GM15510 (cell line): ENCODE results near the gene PCGF3.

ENCODE experiments used
- POLR2A ChIP-seq: IDR thresholded peaks from 3 replicates; pipeline ENCODE4 v1.6.1; 2011; ENCODE audit warnings: borderline replicate concordance; ENCODE audit not compliant: insufficient read length; ENCODE audit errors: extremely low read depth

PCGF3 gene, protein sequence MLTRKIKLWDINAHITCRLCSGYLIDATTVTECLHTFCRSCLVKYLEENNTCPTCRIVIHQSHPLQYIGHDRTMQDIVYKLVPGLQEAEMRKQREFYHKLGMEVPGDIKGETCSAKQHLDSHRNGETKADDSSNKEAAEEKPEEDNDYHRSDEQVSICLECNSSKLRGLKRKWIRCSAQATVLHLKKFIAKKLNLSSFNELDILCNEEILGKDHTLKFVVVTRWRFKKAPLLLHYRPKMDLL

DNA sequence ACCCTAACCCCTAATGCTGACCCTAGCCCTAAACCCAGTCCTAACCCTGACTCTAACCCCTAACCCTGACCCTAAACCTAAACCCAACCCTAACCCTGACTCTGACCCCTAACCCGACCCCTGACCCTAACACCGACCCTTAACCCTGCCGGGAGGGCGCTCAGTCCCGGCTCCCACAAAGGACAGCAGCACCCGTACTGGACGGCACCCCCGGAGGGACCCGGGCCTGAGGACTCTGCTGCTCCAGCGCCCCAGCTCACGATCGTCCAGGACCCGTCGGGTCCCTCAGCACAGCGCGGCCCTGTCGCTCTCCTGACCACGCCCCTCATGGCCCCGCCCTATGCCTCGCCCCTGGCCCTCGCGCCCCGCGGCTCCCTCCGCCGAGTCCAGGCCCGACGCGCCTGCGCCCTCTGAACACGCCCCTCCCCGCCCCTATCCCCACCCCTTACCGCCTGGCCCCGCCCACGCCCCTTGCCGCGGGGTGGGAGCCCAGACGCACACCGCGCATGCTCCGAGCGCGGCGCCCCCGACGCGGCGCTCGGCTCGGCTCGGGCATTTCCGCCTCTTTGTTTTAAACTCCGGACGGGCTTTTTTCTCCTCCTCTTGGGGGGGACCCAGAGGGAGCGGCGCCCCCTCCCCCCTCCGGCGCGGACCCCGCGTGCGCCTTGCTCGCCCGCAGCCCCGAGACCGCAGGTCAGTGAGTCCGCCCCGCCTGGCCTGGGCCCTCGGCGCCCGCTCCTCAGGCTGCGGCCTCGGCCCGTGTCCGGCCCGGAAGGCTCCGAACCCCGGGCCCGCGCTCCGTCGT lies at the start of gene PCGF3:
PCGF3 (plus strand) TSS at position 555 of the 805 bp plus-strand sequence. CDS start 27,849 bp downstream, outside the sequence.
- peak; percentile 59 for TF ChIP-seq POLR2A

DNA sequence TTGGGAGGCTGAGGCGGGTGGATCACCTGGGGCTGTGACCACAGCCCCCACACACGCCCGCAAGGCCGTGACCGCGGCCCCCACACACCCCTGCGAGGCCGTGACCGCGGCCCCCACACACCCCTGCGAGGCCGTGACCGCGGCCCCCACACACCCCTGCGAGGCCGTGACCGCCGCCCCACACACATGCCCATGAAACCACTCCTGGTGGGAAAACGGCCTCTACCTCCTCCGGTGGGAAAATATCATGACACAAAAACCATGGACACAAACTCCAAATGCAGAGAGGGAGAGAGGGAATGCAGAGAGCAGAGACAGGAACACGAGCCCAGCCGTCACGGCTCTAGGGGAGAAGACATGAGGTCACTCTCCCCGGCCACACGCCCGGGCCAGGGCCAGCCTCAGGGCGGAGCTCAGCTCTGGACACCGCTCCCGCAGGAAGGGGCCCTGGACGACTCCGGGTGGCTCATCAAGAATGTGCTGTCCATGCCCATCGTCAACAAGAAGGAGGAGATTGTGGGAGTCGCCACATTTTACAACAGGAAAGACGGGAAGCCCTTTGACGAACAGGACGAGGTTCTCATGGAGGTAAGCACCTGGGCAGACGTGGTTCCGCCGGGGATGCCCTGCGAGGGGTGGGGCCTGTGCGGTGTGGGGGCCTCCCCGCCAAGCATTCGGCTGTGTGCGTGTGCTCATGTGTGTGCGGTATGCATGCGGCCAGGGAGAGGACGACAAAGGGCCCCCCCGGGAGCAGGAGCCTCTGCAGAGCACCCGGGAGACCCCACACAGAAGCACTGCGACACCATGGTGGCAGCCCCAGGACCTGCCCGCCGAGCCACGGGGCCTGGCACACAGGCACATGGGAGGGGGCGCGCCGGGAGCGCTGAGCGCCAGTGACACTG lies 48.9 kb upstream of the PCGF3 start:
- no peak for TF ChIP-seq POLR2A

DNA sequence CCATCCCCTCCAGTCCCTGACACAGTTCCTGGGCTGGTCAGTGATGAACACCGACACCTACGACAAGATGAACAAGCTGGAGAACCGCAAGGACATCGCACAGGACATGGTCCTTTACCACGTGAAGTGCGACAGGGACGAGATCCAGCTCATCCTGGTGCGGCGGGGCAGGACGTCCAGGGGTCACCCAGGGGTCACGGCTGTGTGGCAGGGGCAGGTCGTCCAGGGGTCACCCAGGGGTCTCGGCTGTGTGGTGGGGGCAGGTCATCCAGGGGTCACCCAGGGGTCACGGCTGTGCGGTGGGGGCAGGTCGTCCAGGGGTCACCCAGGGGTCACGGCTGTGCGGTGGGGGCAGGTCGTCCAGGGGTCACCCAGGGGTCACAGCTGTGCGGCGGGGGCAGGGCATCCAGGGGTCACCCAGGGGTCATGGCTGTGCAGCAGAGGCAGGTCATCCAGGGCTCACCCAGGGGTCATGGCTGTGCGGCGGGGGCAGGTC lies 48.2 kb upstream of the PCGF3 start:
- no peak for TF ChIP-seq POLR2A

DNA sequence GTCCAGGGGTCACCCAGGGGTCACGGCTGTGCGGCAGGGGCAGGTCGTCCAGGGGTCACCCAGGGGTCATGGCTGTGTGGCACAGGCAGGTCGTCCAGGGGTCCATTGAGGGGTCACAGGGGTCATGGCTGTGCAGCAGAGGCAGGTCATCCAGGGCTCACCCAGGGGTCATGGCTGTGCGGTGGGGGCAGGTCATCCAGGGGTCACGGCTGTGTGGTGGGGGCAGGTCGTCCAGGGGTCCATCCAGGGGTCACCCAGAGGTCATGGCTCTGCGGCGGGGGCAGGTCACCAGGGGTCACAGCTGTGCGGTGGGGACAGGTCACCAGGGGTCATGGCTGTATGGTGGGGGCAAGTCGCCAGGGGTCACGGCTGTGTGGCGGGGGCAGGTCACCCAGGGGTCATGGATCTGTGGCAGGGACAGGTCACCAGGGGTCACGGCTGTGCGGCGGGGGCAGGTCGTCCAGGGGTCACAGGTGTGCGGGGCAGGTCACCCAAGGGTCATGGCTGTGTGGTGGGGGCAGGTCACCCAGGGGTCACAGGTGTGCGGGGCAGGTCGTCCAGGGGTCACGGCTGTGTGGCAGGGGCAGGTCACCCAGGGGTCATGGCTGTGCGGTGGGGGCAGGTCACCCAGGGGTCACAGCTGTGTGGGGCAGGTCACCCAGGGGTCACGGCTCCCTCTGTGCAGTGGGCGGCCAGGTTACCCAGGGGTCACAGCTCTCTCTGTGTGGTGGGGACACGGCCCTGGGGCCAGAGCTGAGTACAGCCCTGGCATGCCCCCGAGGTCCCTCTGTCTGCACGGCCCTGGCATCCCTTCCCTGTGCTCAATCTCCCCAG lies 47.6 kb upstream of the PCGF3 start:
- TF ChIP-seq POLR2A = no peak

DNA sequence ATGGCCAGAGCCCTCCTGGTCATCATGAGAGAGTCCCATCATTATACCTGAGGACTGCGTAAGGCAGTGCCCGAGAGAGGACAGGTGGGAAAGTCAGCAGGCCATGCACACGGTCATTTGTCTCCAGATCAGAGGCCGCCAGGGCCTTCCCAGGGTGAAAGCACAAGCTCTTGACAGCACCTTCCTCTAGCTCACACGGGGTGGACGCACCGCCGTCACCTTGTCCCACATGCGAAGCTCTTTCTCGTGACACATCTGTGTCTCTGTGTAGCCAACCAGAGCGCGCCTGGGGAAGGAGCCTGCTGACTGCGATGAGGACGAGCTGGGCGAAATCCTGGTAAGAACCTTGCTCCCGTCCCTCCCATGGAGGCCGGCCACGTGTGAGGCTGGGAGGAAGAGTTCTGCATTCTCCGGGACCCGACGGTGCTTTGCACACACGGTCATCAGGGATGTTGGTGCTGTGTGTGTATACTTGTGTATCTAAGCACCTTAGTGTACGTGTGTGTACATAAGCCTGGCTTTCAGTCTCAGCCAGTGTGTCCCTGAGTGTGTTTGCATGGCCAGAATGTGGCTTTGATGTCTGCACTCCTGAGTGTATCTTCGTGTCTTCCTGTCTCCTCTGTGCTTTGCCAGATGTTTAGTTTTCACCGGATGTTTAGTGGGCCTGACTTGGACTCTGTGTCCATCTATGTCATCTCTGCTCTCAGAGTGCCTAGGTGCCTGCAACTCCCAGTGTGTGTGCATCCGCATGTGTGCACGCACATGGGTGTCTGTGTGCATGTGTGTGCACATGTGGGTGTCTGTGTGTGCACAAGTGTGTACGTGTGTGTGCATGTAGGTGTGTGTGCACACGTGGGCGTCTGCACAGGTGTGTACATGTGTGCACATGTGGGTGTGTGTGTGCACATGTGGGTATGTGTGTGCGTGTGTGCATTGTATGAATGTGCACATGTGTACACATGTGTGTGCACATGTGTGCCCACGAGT lies 46.7 kb upstream of the PCGF3 start:
- no peak for TF ChIP-seq POLR2A

DNA sequence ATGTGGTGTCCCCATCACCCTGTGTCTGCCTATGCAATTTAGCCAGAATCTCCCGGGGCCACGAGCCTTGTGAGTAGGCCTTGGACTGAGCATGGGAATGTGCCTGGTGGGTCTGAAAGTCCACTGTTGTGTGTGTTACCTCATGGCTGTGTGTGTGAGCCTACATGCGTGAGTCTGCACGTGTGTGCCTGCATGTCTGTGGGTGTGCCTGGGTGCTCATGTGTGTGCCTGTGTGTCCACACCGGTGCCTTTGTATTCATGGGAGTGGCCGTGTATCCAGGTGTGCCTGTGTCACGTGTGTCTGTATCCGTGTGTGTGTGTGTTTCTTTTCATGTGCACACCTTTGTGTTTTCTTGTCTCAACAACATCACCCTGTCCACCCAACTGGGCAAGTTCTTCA lies 45.8 kb upstream of the PCGF3 start:
- TF ChIP-seq POLR2A = no peak

DNA sequence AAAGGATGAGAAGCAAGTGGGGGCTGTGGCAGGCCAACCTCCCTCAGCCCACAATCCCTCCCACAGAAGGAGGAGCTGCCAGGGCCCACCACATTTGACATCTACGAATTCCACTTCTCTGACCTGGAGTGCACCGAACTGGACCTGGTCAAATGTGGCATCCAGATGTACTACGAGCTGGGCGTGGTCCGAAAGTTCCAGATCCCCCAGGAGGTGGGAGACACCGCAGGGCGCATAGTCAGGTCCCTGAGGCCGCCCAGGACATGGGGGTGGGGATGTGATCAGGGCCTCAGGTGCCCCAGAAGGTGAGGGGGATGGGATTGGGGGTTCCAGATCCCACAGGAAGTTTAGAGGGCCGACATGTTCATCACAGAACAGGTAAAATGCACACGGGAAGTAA lies 45.2 kb upstream of the PCGF3 start:
- TF ChIP-seq POLR2A = no peak

DNA sequence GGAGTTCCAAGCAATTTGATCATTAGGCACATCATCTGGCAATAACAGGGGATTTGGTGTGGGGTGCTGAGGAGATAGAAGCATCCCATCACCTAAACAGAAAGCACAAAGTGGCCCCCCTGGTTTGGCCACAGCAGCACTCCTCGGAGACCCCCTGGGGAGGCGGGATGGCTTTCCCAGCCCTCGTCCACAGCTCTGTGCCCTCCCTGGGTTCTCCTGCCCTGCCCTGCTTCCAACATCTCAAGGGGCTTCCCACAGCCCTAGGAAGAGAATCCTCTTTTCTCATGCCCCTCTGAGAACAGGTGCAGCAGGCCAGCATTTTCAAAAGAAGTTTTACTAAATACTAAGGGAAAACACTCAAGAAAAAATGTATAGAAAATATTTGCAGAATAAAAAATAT lies 44.4 kb upstream of the PCGF3 start:
- no peak for TF ChIP-seq POLR2A

DNA sequence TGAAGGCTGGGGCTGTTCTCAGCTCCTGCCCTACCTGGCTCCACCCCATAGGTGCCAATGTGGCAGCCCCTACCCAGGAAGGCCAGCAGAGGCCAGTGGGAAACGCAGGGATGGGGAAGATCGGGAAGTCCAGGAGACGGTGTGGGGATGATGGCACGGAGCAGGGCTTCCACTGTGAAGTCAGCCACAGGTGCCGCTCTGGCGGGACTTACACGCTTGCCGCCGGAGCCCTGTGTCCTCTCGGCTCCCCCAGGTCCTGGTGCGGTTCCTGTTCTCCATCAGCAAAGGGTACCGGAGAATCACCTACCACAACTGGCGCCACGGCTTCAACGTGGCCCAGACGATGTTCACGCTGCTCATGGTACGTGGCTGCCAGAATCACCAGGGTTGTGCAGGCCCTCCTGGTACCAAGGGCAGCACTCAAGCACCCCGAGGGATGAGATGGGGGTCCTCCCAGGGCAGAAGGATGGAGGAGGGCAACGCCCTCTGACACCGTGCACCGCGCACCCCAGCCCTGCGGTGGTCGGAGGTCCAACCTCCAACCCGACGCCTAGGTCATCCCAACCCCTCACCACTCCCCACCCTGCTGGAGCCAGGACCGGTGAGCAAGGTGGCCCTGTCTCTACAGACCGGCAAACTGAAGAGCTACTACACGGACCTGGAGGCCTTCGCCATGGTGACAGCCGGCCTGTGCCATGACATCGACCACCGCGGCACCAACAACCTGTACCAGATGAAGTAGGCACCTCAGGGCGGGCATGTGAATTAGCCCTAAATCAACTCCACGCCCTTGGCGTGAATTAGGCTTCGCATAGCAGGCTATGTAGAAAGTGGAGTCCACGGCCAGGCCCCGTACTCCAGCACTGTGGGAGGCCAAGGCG lies 43.5 kb upstream of the PCGF3 start:
- no peak for TF ChIP-seq POLR2A

DNA sequence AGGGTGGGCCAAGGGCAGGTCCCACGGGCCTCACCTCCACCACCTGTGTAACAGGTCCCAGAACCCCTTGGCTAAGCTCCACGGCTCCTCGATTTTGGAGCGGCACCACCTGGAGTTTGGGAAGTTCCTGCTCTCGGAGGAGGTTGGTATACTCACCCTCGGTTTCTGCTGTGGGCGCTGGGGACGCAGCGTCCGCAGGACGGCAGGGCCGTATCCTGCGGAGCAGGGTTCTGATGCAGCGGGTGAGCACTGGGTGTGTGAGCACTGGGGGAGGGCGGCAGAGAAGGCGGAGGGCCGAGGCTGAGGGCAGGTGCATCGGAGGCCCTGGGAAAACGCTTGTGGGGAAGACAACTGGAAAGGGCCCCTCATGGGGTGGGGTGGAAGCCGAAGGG lies 42.6 kb upstream of the PCGF3 start:
- TF ChIP-seq POLR2A = no peak

DNA sequence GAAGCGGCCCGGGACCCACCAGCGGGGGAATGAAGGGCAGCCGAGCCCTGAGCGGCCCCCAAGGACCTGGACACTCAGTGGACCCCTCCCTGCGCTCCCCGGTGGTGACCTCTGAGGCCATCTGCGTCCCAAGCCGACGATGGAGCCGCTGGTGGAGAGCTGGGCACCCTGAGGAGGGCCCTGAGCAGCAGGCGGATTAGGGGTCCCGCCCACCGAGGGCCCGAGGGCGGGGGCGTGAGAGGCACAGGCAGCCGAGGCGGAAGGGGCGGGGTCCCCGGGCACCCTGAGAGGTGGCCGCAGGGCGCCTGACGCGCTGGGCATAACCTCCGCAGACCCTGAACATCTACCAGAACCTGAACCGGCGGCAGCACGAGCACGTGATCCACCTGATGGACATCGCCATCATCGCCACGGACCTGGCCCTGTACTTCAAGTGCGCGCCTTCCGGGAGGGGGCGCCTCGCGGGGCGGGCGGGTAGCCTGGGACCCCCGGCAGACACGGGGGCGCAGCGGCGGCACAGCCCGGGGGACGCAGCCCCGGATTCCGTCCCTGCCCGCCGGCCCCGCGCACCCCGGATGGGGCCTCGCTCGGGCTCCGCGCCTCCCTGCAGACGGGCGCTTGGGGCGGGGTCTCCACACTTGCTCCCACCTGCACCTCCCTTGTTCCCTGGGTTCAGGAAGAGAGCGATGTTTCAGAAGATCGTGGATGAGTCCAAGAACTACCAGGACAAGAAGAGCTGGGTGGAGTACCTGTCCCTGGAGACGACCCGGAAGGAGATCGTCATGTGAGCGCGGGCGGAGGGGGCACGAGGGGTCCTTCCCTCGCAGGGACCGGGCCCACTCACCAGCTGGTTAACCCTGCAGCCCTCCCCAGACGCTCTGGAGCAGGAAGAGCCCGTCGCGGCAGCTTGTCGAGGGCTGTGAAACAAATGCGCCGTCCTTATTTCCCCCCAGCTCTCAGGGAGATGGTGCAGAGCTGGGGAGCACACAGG lies 41.9 kb upstream of the PCGF3 start:
- peak; percentile 30 for TF ChIP-seq POLR2A

DNA sequence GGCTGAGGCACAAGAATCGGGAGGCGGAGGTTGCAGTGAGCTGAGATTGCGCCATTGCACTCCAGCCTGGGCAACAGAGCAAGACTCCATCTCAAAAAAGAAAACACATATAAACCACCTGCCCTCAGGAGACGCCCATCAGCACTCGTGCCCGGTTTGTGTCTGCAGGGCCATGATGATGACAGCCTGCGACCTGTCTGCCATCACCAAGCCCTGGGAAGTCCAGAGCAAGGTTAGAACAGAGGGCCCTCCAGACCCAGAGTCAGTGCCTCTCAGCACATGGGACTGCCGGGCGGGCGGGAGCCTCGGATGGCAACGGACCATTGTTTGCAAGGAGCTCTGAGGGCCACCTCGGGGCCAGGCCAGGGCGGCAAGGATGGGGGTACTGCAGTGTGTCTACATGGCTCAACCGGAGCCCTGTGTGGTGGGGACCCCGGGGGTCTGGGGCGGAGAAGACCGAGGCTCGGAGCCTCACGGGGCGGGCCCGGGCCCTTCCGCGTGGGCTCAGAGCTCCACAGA lies 40.9 kb upstream of the PCGF3 start:
- TF ChIP-seq POLR2A = no peak
